GM21786 (cell line): ENCODE results near the gene SCAF8.
"Not testable (repeated sequence)": the region's sequence is repeated elsewhere in the genome, so short reads cannot be mapped to it uniquely, and the experiment has no call there.

Experiments
- ATAC-seq: cut with Tn5 transposase; IDR thresholded peaks from one replicate; pipeline ENCODE4 v1.9.1; 2021; ENCODE audit not compliant: unreplicated experiment

SCAF8 gene

DNA sequence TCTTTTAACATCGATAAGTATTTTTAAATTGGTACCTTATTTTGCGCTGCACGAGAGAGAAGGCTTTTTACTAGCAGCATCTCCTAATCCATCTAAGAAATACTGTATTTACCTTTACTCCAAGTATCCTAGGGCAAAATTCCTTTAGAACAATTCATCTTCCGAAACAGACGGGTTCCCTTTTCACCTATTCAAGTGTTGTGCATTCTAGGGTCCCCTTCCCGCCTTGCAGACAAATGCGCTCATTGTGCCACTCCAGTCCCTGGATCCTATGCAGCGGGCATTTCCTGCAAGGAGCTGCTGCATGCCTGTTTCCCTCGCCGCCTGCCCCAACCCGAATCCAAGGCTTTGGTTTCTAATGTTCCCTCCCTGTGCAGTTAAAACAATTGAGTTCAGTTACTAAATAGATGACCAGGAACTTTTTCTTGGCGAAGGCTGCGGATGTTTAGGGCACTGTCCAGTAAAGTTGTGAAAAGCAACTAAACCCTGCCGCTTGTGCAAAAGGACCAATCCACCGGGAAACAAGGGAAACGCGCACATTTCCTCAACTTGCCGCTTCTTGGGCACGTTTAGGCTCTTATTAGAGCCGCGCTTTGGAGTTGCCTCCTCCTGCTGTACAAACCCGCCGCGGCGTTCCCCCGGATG is 556 bp upstream of the SCAF8 start:
- no peak for ATAC-seq

GRCh38 chr6:154733626-154734382 is 588 bp downstream of the SCAF8 start:
- ATAC-seq = peak; percentile 71

DNA sequence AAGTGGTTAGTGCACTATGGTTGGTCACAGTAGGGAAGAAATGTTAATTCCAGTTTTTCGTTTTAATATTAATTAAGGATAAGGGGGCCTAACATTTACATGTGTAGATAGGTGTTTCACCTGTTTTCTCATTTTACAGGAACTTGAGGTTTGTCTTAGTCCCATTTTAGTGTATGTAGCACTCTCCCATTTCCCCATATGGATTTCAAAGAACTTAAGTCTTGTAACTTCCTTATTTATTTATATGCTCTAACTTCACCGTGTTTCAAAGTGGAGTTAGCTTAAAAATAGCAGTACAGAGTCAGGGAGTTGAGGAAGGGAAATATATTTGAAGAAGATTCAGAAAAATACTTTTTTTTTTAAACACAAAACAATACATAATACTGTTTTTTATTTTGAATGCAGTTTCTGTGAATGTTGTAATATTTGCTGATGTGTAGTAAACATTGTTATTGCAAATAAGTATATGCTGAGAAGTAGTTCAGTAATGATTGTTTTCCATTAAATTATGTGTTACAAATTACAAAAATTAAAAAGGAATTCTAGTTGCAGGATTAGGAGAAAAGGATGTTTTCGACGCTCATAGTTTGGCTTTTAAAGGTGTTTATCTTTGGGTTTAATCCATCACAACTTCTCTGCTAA is 3.5 kb downstream of the SCAF8 start:
- no peak for ATAC-seq

GRCh38 chr6:154737424-154737823 is 4.2 kb downstream of the SCAF8 start:
- ATAC-seq = no peak

- no peak for ATAC-seq
These were observed 5.3 kb downstream of the SCAF8 start for GRCh38 chr6:154738551-154738961.

DNA sequence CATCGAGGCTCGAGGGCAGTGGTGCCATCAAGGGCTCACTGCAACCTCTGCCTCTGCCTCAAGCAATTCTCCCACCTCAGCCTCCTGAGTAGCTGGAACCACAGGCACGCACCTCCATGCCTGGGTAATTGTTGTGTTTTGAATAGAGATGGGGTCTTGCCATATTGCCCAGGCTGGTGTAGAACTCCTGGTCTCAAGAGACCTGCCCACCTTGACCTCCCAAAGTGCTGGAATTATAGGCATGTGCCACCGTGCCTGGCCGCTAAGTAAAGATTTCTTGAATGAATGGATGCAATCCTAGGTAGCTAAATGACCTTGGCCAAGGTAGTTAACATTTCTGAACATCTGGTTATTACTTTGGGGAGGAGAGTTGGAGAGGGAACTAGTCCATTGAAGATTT is 7.4 kb downstream of the SCAF8 start:
- no peak for ATAC-seq

GRCh38 chr6:154742891-154743290 is 9.7 kb downstream of the SCAF8 start:
- ATAC-seq = no peak

DNA sequence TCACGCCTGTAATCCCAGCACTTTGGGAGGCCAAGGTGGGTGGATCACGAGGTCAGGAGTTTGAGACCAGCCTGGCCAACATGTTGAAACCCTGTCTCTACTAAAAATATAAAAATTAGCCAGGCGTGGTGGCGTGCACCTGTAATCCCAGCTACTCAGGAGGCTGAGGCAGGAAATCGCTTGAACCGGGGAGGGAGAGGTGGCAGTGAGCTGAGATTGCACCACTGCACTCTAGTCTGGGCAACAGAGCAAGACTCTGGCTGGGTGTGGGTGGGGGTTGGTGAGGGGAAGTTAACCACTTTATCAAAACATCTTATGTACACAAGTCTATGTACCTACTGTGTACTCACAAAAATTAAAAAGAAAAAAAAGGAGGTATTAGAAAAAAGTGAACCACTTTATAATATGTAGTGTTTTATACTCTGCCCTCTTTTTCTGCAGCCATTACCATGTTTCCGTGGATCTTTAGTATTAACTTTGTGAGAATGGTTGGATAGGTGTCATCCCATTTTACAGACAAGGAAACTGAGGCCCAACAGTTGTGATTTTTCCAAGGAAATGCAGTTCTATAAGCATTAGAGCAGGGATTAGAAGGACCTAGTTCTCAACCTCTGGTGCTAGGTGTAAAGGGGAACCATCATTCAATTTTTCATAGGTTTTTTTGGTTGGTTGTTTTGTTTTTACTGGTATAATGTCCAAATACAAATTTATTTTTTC is 11.0 kb downstream of the SCAF8 start:
- ATAC-seq = not testable (repeated sequence)

- no peak for ATAC-seq
These were observed 12.0 kb downstream of the SCAF8 start for GRCh38 chr6:154745243-154745642.

- ATAC-seq = no peak
These were observed 16.1 kb downstream of the SCAF8 start for GRCh38 chr6:154749341-154749740.

DNA sequence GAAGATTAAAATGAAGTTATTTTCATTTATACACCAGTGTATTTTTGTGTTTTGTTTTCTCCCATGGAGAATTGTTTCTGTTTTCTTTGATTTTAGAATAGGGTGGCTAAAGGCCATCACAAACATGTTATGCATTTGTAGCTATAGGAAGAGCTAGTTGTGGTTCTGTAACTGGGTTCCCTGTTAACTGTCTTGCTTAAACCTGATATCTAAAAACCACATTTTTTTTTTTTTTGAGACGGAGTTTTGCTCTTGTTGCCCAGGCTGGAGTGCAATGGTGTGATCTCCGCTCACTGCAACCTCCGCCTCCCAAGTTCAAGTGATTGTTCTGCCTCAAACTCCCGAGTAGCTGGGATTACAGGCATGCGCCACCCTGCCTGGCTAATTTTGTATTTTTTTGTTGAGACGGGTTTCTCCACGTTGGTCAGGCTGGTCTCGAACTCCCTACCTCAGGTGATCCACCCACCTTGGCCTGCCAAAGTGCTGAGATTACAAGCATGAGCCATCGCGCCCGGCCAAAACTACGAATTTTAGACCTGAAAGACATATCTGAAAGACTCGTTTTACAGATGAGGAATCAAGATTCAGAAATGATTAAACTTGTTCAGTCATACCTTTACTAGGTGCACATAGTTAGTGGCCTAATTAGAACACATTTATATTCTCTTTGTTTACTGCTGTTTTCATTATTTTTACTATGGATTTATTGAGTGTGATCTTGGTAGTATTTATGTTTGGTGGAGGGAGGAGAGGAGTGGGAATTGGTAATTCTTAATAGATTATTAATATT is 18.0 kb downstream of the SCAF8 start:
- no peak for ATAC-seq

- no peak for ATAC-seq
These were observed 18.8 kb downstream of the SCAF8 start for GRCh38 chr6:154752022-154752421.

DNA sequence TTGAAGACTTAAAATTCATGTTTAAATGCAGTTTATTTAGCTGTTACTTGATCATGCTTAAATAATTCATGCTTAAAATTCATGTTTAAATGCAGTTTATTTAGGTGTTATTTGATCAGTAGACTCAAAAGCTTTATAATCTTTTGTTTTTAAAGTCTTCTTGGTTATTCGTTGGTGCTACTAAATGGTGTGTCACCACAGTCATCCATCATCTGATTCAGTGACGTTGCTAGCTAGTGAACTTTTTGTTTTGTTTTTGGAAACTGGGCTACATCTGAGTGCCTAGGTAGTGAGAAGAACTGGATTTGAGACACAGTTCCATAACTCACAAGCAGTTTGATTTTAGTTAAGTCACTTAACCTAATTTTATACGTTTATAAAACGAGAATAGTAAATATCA is 20.9 kb downstream of the SCAF8 start:
- ATAC-seq = no peak

GRCh38 chr6:154757352-154758050 is 24.3 kb downstream of the SCAF8 start:
- no peak for ATAC-seq

DNA sequence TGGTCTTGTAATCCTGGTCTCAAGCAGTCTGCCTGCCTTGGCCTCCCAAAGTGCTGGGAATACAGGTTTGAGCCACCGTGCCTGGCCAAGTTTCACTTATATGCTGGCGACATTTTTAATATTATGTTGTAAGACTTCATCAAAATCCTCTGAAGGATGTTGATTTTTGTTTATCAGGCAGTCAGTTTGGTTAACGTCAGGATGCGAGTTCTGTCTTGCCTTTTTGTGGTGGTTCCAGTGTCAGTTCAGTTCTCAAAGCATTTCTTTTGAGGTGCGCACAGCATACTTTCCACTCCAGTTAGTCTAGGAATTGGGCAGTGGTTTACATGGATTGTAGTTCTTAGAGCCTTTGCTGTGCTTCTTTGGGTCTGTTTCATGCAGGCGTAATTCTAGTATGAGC is 24.9 kb downstream of the SCAF8 start:
- ATAC-seq = no peak

GRCh38 chr6:154763650-154764049 is 30.4 kb downstream of the SCAF8 start:
- ATAC-seq = no peak

GRCh38 chr6:154765273-154765672 is 32.1 kb downstream of the SCAF8 start:
- ATAC-seq = no peak

GRCh38 chr6:154766288-154766687 is 33.1 kb downstream of the SCAF8 start:
- ATAC-seq = no peak

GRCh38 chr6:154767003-154767723 is 33.9 kb downstream of the SCAF8 start:
- ATAC-seq = no peak

DNA sequence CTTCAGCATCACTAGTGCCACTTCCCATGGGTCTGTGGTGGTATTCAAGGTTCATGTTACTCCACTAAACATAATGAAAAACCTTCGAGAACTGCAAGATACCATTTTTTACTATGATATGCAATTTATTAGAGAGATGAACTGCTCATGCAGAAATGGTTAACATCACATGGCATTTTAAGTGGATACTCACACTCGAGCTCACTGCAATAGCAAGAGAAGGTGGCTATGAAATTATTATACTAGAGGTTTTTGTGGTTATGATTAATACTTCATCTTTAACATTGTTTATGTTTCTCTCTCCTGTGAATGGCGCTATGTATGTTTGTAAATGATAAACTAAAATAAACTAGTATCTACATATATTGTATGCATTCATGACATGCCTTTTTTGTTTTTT is 35.1 kb downstream of the SCAF8 start:
- ATAC-seq = no peak
